K562 (cell line): ENCODE results near the gene DAGLA. TPM values are rescaled to one million over a fixed set of nuclear protein-coding genes. Genes with fewer than 3 reads are reported as not detected.
A peak's percentile ranks its signal among the peaks of the same experiment; 100 is the strongest.

Experiments used
- BCL6 ChIP-seq: fragments of 250-450 bp; sonication (Bioruptor Pico); IDR thresholded peaks from 2 replicates; pipeline ENCODE4 v1.4.0; 2020
- C11orf30 ChIP-seq: fragments of 450-650 bp; IDR thresholded peaks from 2 replicates; pipeline ENCODE4 v1.6.1; 2016; ENCODE audit warnings: low read depth, mild to moderate bottlenecking
- DMBX1 ChIP-seq: fragments of 250-450 bp; sonication (Bioruptor Pico); IDR thresholded peaks from 2 replicates; pipeline ENCODE4 v1.8.0; 2022; ENCODE audit warnings: inconsistent platforms, mild to moderate bottlenecking, moderate library complexity, borderline replicate concordance
- ELK1 ChIP-seq: sonication (generic); formaldehyde crosslinking; IDR thresholded peaks from 2 replicates; pipeline ENCODE4 v1.8.1; 2022; ENCODE audit warnings: missing genetic modification reagents
- ETS2 ChIP-seq: IDR thresholded peaks from 2 replicates; pipeline ENCODE4 v1.6.1; 2016; ENCODE audit warnings: borderline replicate concordance, missing genetic modification characterization, mild to moderate bottlenecking, moderate library complexity, missing compliant biosample characterization; ENCODE audit not compliant: poor library complexity, severe bottlenecking
- HES1 ChIP-seq: fragments of 450-650 bp; IDR thresholded peaks from 2 replicates; pipeline ENCODE4 v1.6.1; 2016; ENCODE audit warnings: low read depth, mild to moderate bottlenecking, moderate library complexity
- MIER1 ChIP-seq: fragments of 450-650 bp; IDR thresholded peaks from 2 replicates; pipeline ENCODE4 v1.6.1; 2016; ENCODE audit warnings: antibody characterized with exemption, mild to moderate bottlenecking, low read depth
- NFYB ChIP-seq: IDR thresholded peaks from 2 replicates; pipeline ENCODE4 v1.6.1; 2011; ENCODE audit warnings: mild to moderate bottlenecking, moderate library complexity; ENCODE audit not compliant: insufficient read length; ENCODE audit errors: extremely low read depth
- POLR2G ChIP-seq: fragments of 200-400 bp; formaldehyde crosslinking; IDR thresholded peaks from 2 replicates; pipeline ENCODE4 v1.6.1; 2017; ENCODE audit warnings: low read depth, mild to moderate bottlenecking, antibody characterized with exemption, low read length, moderate library complexity
- POLR3G ChIP-seq: IDR thresholded peaks from 2 replicates; pipeline ENCODE4 v1.6.1; 2011; ENCODE audit not compliant: insufficient read length, insufficient replicate concordance; ENCODE audit errors: extremely low read depth
- POU5F1 ChIP-seq: fragments of 150-350 bp; IDR thresholded peaks from 2 replicates; pipeline ENCODE4 v1.6.1; 2014; ENCODE audit warnings: borderline replicate concordance, low read length, low read depth, mild to moderate bottlenecking; ENCODE audit not compliant: partially characterized antibody
- RBM25 ChIP-seq: fragments of 200-400 bp; formaldehyde crosslinking; IDR thresholded peaks from 2 replicates; pipeline ENCODE4 v1.6.1; 2018; ENCODE audit warnings: low read length, low read depth, moderate library complexity; ENCODE audit not compliant: severe bottlenecking
- SAFB ChIP-seq: fragments of 200-400 bp; formaldehyde crosslinking; IDR thresholded peaks from 2 replicates; pipeline ENCODE4 v1.6.1; 2017; ENCODE audit warnings: low read depth, low read length, borderline replicate concordance
- SRSF7 ChIP-seq: fragments of 200-400 bp; formaldehyde crosslinking; optimal IDR thresholded peaks from 2 replicates; pipeline ENCODE3; 2017; ENCODE audit warnings: mild to moderate bottlenecking, low read depth, low read length
- TCF7L2 ChIP-seq: fragments of 150-350 bp; IDR thresholded peaks from 2 replicates; pipeline ENCODE4 v1.6.1; 2016; ENCODE audit warnings: low read depth, mild to moderate bottlenecking, low read length, moderate library complexity
- TFAM ChIP-seq: fragments of 250-450 bp; sonication (Bioruptor Pico); conservative IDR thresholded peaks from 2 replicates; pipeline ENCODE4 v1.5.0; 2021; ENCODE audit warnings: mild to moderate bottlenecking, moderate library complexity
- ZBED1 ChIP-seq: IDR thresholded peaks from 2 replicates; pipeline ENCODE4 v1.6.1; 2014
- ZBTB43 ChIP-seq: sonication (generic); formaldehyde crosslinking; IDR thresholded peaks from 2 replicates; pipeline ENCODE4 v1.8.0; 2023; ENCODE audit warnings: mild to moderate bottlenecking, missing genetic modification reagents
- ZC3H8 ChIP-seq: fragments of 450-650 bp; IDR thresholded peaks from 2 replicates; pipeline ENCODE4 v1.6.1; 2017
- ZNF212 ChIP-seq: fragments of 450-650 bp; formaldehyde crosslinking; IDR thresholded peaks from 2 replicates; pipeline ENCODE4 v1.4.0; 2020; ENCODE audit warnings: mild to moderate bottlenecking
- ZNF24 ChIP-seq: fragments of 450-650 bp; IDR thresholded peaks from 2 replicates; pipeline ENCODE4 v1.6.1; 2016
- ZNF277 ChIP-seq: fragments of 250-450 bp; sonication (Bioruptor Pico); IDR thresholded peaks from 2 replicates; pipeline ENCODE4 v1.8.0; 2022; ENCODE audit warnings: inconsistent platforms, mild to moderate bottlenecking, moderate library complexity, borderline replicate concordance
- ZNF280A ChIP-seq: fragments of 450-650 bp; IDR thresholded peaks from 2 replicates; pipeline ENCODE4 v1.6.1; 2018; ENCODE audit warnings: mild to moderate bottlenecking, low read depth; ENCODE audit not compliant: partially characterized antibody
- ZNF830 ChIP-seq: fragments of 250-450 bp; sonication (Bioruptor Pico); IDR thresholded peaks from 2 replicates; pipeline ENCODE4 v1.5.0; 2021; ENCODE audit warnings: mild to moderate bottlenecking
- polyA plus RNA-seq, 8 experiments: library from polyadenylated mRNA; depleted of rRNA in 4 of 8; stranded (reverse) in 5 of 8; unstranded in 3 of 8; fragments of >200 nt; fragmentation: Nextera tagmentation in 2 of 8; fragmentation: Illumina TruSeq in 1 of 8; extraction: Ambion mirVana in 2 of 8; extraction: Trizol in 1 of 8; gene quantifications; 2 replicates each; pipeline versions ENCODE4 v1.2.1 to v1.2.3, GENCODE V29; 2011 to 2014; ENCODE audit warnings: inconsistent platforms in 1 of 8, missing spikeins in 1 of 8
- total RNA-seq, 7 experiments: library from RNA; depleted of rRNA in 6 of 7; stranded (reverse); fragments of >200 nt in 6 of 7; fragmentation: Illumina TruSeq in 2 of 7; extraction: Trizol in 2 of 7; gene quantifications; 2 replicates each; pipeline versions ENCODE4 v1.2.1 to v1.2.3, GENCODE V29; 2011 to 2021; ENCODE audit warnings: low replicate concordance in 1 of 7

DAGLA gene
- total and polyA plus RNA-seq, 9 of the 15 experiments (the other 6 are each of a cell fraction or from before 2014, with no cell fraction given): 0.03 to 0.16 (median 0.04) TPM; not detected in 4

- TF ChIP-seq RBM25 (peak; percentile 54), POU5F1 (no peak), C11orf30 (no peak), ZBED1 (no peak), SRSF7 (no peak), SAFB (peak; percentile 97), POLR3G (no peak), ZBTB43 (CRISPR knock-in tag) (no peak), TFAM (CRISPR knock-in tag) (no peak), HES1 (no peak), ZNF280A (no peak), ZNF277 (no peak), ZNF24 (peak; percentile 100), POLR2G (no peak), ZC3H8 (no peak), BCL6 (CRISPR knock-in tag) (no peak), ELK1 (CRISPR knock-in tag) (no peak), MIER1 (no peak), ZNF830 (CRISPR knock-in tag) (no peak), ZNF212 (CRISPR knock-in tag) (no peak), NFYB (no peak), ETS2 (tag) (no peak), DMBX1 (CRISPR knock-in tag) (no peak), TCF7L2 (no peak)
Observed at GRCh38 chr11:61679893-61680621, at the start of gene DAGLA (continued).
